22Rv1 (cell line): ENCODE measurements around the gene HSPB9.

ENCODE experiments used
- ZFX ChIP-seq: fragments of 450-650 bp; IDR thresholded peaks from 2 replicates; pipeline ENCODE4 v1.6.1; 2017; ENCODE audit warnings: antibody characterized with exemption, borderline replicate concordance
- TF ChIP-seq, protein P1 (sequence below): fragments of 450-650 bp; IDR thresholded peaks from 2 replicates; pipeline ENCODE4 v1.5.1; 2017; ENCODE audit warnings: mild to moderate bottlenecking

DNA sequence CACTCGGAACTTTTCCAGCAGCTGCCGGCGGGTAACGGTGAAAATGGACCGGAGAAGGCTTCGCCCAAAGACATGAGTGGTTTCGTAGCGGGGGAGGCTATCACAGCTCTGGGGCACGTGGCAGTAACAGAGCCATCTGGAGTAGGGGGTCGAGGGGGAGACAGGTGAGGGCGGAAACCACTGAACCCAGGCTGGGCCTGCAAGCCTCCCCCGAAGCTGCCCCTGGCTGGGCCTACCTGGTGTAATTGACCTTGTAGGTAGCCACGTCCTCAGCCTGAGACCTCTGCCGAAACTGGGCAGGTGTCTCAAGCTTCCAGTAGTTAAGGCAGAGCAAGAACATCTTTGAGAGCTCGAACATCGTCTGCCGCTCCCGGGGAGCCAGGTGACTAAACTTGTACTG is 3.3 kb upstream of the HSPB9 start:
- TF ChIP-seq, protein P1, sequence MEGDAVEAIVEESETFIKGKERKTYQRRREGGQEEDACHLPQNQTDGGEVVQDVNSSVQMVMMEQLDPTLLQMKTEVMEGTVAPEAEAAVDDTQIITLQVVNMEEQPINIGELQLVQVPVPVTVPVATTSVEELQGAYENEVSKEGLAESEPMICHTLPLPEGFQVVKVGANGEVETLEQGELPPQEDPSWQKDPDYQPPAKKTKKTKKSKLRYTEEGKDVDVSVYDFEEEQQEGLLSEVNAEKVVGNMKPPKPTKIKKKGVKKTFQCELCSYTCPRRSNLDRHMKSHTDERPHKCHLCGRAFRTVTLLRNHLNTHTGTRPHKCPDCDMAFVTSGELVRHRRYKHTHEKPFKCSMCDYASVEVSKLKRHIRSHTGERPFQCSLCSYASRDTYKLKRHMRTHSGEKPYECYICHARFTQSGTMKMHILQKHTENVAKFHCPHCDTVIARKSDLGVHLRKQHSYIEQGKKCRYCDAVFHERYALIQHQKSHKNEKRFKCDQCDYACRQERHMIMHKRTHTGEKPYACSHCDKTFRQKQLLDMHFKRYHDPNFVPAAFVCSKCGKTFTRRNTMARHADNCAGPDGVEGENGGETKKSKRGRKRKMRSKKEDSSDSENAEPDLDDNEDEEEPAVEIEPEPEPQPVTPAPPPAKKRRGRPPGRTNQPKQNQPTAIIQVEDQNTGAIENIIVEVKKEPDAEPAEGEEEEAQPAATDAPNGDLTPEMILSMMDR = no peak
- TF ChIP-seq ZFX = no peak
